Measurements from ENCODE around the gene TMEM151B.
"Not testable (repeated sequence)": the region's sequence is repeated elsewhere in the genome, so short reads cannot be mapped to it uniquely, and the experiment has no call there.

Gene TMEM151B

DNA sequence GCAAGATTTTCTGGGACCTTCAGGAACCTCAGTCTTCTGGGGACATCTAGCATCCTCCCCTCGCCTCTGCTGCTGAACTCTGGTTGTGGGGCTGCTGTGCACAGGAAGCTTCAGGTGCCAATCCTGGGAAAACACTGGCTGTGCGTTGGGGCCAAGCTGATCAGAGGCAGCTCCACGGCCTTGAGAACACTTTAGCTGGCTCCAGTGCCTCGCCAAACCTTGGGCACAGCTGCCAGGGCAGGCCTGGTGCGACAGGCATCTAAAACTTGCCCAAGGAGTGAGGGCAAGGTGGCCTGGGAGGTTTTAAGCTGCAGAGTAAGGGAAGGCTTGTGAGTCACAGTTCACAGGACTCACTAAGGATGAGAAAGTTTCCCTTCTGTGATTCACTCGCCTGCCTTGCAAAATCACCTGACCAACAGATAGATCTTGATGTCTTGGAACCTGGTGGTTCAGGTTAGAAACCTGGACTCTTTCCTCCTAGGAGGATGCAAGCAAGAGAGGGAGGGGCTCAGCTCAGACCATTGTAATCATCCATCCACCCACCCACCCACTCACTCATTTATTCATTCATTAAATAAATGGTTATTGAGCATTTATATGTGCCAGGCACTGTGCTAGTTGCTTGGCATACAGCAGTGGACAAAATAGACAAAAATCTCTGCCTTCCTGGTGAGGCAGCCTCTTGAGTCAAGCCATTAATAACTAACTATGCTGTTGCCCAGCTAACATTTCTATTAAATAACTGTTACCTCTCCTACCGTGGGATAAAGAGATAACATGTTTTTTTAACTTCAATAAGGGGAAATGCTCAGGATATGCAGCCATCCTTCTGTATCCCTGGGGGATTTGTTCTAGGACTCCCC, 69.7 kb downstream of the TMEM151B start:
- DNase-seq, result no peak

DNA sequence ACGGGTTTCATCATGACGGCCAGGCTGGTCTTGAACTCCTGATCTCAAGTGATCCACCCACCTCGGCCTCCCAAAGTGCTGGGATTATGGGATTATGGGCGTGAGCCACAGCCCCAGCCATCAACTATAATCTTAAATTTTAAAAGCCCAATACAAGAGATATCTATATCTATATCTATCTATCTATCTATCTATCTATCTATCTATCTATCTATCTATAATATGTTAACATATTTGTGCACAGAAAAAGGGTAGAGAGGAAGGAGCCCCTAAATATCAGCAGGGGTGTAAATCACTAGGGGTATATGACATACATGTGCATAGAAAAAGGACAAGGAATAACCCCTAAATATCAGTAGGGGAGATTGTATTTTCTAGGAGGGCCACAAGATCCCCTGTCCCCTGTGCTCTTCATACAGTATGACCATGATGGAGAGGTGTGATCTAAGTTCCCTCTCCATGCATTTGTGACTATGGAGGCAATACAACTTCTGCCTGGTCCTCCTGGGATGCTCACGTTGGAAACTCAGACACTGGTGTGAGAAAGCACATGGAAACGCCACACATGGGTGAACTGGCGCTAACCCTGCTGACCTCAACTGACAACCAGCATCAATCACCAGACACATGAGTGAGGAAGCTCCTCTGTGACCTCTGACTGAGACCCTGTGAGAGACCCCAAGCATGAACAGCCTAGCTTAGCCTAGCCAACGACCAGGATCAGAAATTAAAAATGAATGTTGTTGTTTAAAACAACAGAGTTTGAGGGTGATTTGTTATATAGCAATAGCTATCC, 71.0 kb downstream of the TMEM151B start:
- DNase-seq, result no peak

DNA sequence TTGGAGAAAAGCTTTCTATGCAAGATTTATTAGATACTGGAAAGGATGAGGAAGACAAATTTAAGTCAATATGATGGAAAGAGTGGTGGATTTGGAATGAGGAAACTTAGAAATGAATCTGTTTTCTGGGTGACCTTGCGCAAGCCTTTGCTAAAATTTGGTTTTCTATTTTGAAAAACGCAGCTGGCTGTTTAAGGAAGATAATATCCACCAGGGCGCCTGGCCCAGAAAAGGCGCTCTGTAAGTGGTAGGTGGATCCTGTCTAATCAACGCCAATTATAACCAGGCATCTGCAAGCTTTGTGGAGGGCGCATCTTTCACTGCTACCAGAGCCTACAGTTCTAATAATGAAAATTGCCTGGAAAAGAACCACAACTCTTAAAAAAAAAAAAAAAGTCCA, 71.8 kb downstream of the TMEM151B start:
- no peak for DNase-seq

DNA sequence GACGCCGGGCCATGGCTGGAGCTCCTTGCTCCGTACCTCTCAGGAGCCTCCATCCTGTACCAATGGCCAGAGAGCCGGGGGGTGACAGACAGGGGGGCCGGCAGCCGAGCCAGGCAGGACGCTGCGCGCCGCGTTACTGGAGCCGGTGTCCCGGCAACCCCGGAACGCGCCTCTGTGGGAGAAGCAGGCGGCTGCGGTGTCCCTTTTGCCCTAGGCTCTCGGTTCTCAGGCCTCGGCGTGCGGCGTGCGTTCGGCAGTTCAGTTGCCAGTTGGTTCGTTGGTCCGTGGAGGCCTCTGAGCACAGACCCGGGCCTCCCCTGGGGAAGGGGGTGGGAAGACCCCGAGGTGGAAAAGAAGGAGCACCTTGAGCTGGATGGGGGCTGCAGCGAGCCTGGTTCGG, 72.2 kb downstream of the TMEM151B start, which contains the start of gene SPATS1:
SPATS1 (plus strand) TSS at position 162 of the 400 bp plus-strand sequence. CDS start 446 bp downstream, outside the sequence.
- no peak for DNase-seq

DNA sequence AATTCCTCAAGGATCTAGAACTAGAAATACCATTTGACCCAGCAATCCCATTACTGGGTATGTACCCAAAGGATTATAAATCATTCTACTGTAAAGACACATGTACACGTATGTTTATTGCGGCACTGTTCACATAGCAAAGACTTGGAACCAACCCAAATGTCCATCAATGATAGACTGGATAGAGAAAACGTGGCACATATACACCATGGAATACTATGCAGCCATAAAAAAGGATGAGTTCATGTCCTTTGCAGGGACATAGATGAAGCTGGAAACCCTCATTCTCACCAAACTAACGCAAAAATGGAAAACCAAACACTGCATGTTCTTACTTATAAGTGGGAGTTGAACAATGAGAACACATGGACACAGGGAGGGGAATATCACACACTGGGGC, 76.6 kb downstream of the TMEM151B start:
- DNase-seq, result not testable (repeated sequence)

DNA sequence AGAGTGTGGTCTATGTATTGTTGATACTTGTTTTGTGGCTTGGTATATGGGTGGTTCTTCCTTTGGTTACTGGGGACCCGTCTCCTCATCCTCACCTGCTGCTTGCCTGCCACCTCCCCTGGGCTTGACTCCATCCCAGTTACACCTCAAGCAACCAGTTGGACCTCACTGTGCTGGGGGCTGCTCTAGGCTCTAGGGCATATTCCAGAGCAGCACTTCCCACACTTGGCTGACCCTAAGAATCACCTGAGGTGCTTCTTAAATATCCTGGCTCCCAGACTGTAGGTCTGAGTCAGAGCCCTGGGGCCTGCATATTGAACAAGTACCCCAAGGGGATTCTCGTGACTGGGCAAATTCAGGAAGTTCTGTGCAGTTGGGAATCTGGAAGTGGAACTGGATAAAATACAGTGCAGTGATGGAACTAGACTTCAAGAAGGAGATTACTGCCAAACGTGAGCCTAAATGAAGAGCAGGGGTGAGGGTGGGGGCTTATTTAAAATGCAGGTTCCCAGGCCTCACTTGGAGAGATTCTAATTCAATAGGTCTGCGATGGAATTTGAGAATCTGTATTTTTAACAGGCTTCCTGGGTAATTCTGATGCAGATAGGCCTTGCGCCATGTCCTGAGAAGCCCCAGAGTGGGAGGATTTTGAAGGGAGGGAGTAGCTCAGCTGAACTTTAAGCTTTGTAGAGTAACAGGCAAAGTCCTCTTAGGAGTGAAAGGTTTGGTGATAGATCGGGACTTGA, 79.8 kb downstream of the TMEM151B start:
- no peak for DNase-seq

DNA sequence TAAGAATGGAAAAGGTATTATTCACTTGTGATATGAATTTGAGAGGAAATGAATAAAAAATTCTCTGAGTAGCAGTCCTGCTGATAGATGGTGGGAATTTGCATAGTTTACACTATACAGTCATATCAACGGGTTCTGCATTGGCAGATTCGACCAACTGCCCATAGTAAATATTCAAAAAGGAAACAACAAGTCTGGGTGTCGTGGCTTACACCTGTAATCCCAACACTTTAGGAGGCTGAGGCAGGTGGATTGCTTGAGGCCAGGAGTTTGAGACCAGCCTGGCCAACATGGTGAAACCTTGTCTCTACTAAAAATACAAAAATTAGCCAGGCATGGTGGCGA, 80.4 kb downstream of the TMEM151B start:
- not testable (repeated sequence) for DNase-seq

DNA sequence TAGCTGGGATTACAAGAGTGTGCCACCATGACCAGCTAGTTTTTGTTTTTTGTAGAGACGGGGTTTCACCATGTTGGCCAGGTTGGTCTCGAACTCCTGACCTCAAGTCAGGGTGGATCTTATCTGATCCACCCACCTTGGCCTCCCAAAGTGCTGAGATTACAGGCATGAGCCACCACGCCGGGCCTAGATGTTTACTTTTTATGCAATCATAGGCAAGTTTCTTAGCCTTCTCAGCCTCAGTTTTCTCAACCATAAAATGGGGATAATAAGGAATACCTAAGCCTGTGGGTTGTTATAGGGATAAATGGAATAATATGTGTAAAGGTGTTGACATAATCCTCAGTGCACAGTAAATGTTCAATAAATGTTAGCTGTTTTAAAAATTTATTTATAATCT, 82.0 kb downstream of the TMEM151B start:
- DNase-seq, result no peak

DNA sequence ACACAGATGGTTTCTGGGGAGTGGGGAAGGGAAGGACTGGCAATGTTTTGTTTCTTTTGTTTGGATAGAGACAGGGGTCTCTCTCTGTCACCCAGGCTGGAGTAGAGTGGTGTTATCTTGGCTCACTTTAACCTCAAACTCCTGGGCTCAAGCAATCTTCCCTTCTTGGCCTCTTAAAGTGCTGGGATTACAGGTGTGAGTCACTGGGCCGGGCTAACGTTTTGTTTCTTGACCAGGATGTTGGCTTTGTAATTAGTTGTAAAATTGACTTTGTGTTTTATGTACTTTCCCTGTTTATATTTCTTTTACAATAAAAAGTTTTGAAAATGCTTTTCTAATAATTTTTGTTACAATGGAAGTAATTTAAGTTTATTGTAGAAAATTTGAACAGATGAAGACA, 83.1 kb downstream of the TMEM151B start:
- DNase-seq, result no peak

DNA sequence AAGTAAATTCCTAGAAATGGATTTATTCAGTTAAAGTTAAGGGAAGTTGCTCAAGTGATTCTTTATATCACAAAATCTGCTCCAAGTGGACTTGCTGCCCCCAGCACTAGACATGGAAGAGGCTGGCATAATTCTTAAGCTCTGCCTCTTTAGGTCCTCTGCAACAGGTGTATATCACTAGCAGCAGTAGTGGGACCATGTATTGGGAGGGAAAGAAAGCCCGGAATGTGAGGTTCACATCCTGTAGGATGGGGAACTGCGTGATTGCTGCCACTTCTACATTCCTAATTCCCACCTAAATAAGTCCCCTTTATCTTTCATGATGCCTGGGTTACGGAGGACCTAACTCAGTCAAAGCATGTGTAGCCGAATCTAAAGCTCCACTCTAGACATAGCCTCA, 85.4 kb downstream of the TMEM151B start:
- DNase-seq, result no peak

DNA sequence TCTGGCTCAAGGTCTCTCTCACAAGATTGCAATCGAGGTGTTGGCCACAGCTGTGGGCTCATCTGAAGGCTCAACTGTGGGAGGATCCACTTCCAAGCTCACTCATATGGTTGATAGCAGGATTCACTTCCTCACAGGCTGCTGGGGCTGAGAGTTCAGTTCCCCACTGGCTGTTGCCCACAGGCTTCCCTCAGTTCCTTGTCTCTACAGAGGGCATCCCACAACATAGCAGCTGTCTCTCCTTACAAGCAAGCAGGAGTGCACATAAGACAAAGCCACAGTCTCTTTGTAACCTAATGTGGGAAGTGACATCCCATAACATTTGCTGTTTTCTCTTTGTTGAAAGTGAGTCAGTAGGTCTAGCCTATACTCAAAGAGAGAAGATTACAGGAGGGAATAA, 86.2 kb downstream of the TMEM151B start:
- no peak for DNase-seq

Measured in NCI-H345 (cell line).